GM20000 (cell line): ENCODE measurements around the gene PTPRR.

Experiments used
- DNase-seq: peaks from one replicate; pipeline ENCODE4 v3.0.0; 2012; ENCODE audit warnings: low spot score
- CTCF ChIP-seq: IDR thresholded peaks from 2 replicates; pipeline ENCODE4 v1.5.1; 2012; ENCODE audit warnings: mild to moderate bottlenecking, control low read depth; ENCODE audit errors: extremely low read depth, missing control alignments

Gene PTPRR

GRCh38 chr12:70683976-70684375 lies 236.6 kb downstream of the PTPRR start:
- no peak for TF ChIP-seq CTCF
- DNase-seq, result no peak

GRCh38 chr12:70671698-70672097 lies 248.8 kb downstream of the PTPRR start:
- no peak for TF ChIP-seq CTCF
- no peak for DNase-seq

- no peak for TF ChIP-seq CTCF
- DNase-seq, result no peak
Observed at GRCh38 chr12:70670948-70671347, 249.6 kb downstream of the PTPRR start.

- no peak for DNase-seq
- TF ChIP-seq CTCF, result no peak
Observed at GRCh38 chr12:70667253-70667652, 253.3 kb downstream of the PTPRR start.

- no peak for DNase-seq
- no peak for TF ChIP-seq CTCF
Observed at GRCh38 chr12:70666364-70666763, 254.2 kb downstream of the PTPRR start.

GRCh38 chr12:70664465-70664881 lies 256.1 kb downstream of the PTPRR start:
- no peak for DNase-seq
- TF ChIP-seq CTCF, result no peak

- DNase-seq, result no peak
- no peak for TF ChIP-seq CTCF
Observed at GRCh38 chr12:70663838-70664237, 256.7 kb downstream of the PTPRR start.
